ENCODE results near the gene MRPS25. TPM values are rescaled to one million over a fixed set of nuclear protein-coding genes. Genes with fewer than 3 reads are reported as not detected.

Gene MRPS25
- total RNA-seq, 1 experiment from 2014 or later, result 58.3 TPM

- H3K27me3 ChIP-seq (ENCODE audit: insufficient read depth, low read length), result no peaks in the 10 kb centered on the region
- H4K20me1 ChIP-seq (ENCODE audit: insufficient read depth), result no peaks in the 10 kb centered on the region
- H3K9me3 ChIP-seq (ENCODE audit: control insufficient read depth in 1 of 2, insufficient read depth in 1 of 2, low read depth in 1 of 2, low read length in 2 of 2), result no peaks in the 10 kb centered on the region
- no peak overlapping the region for H3K27ac ChIP-seq (ENCODE audit: low read depth, low read length)
- H3K9ac ChIP-seq (ENCODE audit: low read length), result no peak overlapping the region
- H3K36me3 ChIP-seq (ENCODE audit: control insufficient read depth in 1 of 2, insufficient read depth in 2 of 2, low read length in 2 of 2), result peaks cover 16 to 29% of the 10 kb centered on the region in 2 experiments; a peak in 3 of 4 replicates
- no TSS peak for BruUV-seq (replicated peaks)
- H3K4me1 ChIP-seq (ENCODE audit: control insufficient read depth in 1 of 2, insufficient read depth in 2 of 2, low read length in 2 of 2), result no peaks in the 10 kb centered on the region
- no peak overlapping the region for H3K4me2 ChIP-seq (ENCODE audit: low read length)
- ATAC-seq, result no peak
- intact Hi-C loops (cut with micrococcal nuclease), result no loop called here
- no peaks in the 10 kb centered on the region for H3K9me2 ChIP-seq (ENCODE audit: insufficient read depth)
- no peak for DNase-seq (ENCODE audit: low read depth, low spot score)
- POLR2A ChIA-PET, result no interaction called here
- no peak for TF ChIP-seq ELF1 (IDR thresholded peaks at IDR 0.05; ENCODE audit: borderline replicate concordance, low read depth)
- TF ChIP-seq TCF7L2 (IDR thresholded peaks at IDR 0.05; ENCODE audit: borderline replicate concordance, extremely low read depth, insufficient read depth, insufficient read length), result no peak
- no peak for TF ChIP-seq ZNF274 (IDR thresholded peaks at IDR 0.05; ENCODE audit: low read depth, low read length)
- TF ChIP-seq REST (IDR thresholded peaks at IDR 0.05; ENCODE audit: low read depth), result no peak
- no peak for TF ChIP-seq CEBPB (IDR thresholded peaks at IDR 0.05; ENCODE audit: low read depth)
- no peak for TF ChIP-seq JUND (IDR thresholded peaks at IDR 0.05)
- no peak for TF ChIP-seq ZBTB33 (IDR thresholded peaks at IDR 0.05; ENCODE audit: extremely low read depth, insufficient replicate concordance, low read length)
- no peak for TF ChIP-seq MAX (IDR thresholded peaks at IDR 0.05)
- TF ChIP-seq EGR1 (IDR thresholded peaks at IDR 0.05; ENCODE audit: low read depth), result no peak
- TF ChIP-seq POLR2AphosphoS5 (IDR thresholded peaks at IDR 0.05; ENCODE audit: low read depth, low read length), result no peak
- no peak for TF ChIP-seq SRF (IDR thresholded peaks at IDR 0.05; ENCODE audit: low read depth)
- no peak for TF ChIP-seq ZFX (IDR thresholded peaks at IDR 0.05)
- no peak for TF ChIP-seq POLR2A (IDR thresholded peaks at IDR 0.05; ENCODE audit: borderline replicate concordance, extremely low read depth, insufficient read depth, insufficient read length)
- TF ChIP-seq SP1 (IDR thresholded peaks at IDR 0.05; ENCODE audit: low read depth), result no peak
- no peak for TF ChIP-seq EZH2phosphoT487 (IDR thresholded peaks at IDR 0.05; ENCODE audit: borderline replicate concordance)
- H3K4me3 ChIP-seq (replicated peaks in 1 of 2; ENCODE audit: low read depth in 1 of 2, low read length in 2 of 2), result no peak overlapping the region
- H2AFZ ChIP-seq (ENCODE audit: low read depth, low read length, poor library complexity, severe bottlenecking), result no peak overlapping the region
- H3K79me2 ChIP-seq (ENCODE audit: insufficient read depth, low read length), result no peaks in the 10 kb centered on the region
- RAD21 ChIA-PET (ENCODE audit: low non-redundant PET in 1 of 2, low total read pairs in 2 of 2, uncharacterized antibody in 2 of 2, unreplicated experiment in 2 of 2), result interaction anchor here in 1 of 2 experiments (0.6 kb wide), 1 partner anchor 1017 kb away, joined by 3 read pairs; no protein-coding TSS in a partner anchor
- CTCF ChIA-PET, result no interaction called here
Measured at GRCh38 chr3:15032650-15033049, 32.5 kb downstream of the MRPS25 start.
